Measurements from ENCODE around the gene COQ8A.

COQ8A gene

DNA sequence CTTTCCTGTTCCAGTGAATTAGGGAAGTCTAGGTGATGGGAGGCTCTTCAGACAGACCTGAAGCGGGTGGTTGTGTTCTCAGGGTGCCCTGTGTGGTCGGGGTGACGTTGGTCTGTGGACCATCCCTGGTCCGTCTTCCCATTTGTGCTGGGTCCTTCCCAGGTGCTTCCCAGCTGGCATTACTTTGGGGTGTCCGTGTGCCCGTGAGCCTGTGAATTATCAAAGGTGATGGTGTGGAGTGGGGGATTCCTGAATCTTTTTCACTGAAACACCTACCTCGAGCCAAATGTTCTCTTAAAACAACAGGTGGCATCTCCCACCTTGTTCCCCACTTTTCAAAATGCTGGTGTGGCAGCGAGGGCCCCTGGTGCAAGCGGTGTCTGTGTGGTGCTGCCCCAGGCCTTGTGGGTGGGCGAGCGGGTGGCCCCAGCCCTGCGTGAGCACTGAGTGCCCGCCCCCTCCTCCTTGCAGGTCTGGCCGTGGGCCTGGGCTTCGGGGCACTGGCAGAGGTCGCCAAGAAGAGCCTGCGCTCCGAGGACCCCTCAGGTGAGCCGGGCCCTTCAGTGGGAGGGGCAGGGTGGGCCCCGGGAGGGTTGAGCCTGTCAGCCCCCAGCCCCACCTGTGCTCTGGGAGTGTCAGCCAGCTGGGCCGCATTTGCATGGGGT, 37.0 kb downstream of the COQ8A start:
- H3K4me3 ChIP-seq (ENCODE audit: low read depth, low read length): no peak overlapping the region

DNA sequence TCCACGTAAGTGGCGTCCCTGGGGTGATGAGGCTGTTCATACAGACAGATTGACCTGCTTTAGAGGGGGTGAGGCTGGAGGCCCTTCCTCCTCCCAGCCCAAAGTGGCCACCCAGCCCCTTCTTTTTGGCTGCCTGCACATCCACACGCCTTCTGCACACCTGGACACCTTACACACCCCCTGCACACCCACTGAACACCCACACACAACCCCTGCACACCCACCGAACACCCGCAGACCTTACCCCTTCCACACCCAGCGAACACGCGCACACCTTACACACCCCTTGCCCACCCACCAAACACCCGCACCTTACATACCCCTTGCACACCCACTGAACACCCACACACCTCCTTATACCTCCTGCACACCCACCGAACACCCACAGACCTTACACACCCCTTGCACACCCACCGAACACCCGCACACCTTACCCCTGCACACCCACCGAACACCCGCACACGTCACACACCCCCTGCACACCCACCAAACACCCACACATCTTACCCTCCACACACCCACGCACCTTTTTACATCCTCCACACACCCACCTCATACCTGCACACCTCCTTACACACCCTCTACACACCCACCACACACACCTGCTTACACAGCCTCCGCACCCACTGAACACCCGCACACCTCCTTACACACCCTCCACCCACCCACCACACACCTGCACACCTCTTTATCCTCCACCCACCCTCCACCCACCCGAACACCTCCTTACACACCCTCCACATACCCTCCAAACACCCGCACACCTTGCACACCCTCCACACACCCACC, 37.7 kb downstream of the COQ8A start:
- TF ChIP-seq, protein P1, sequence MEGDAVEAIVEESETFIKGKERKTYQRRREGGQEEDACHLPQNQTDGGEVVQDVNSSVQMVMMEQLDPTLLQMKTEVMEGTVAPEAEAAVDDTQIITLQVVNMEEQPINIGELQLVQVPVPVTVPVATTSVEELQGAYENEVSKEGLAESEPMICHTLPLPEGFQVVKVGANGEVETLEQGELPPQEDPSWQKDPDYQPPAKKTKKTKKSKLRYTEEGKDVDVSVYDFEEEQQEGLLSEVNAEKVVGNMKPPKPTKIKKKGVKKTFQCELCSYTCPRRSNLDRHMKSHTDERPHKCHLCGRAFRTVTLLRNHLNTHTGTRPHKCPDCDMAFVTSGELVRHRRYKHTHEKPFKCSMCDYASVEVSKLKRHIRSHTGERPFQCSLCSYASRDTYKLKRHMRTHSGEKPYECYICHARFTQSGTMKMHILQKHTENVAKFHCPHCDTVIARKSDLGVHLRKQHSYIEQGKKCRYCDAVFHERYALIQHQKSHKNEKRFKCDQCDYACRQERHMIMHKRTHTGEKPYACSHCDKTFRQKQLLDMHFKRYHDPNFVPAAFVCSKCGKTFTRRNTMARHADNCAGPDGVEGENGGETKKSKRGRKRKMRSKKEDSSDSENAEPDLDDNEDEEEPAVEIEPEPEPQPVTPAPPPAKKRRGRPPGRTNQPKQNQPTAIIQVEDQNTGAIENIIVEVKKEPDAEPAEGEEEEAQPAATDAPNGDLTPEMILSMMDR (IDR thresholded peaks at IDR 0.05; ENCODE audit: insufficient read depth, low read depth, low read length, missing control alignments): no peak
- no peak overlapping the region for H3K4me3 ChIP-seq (ENCODE audit: low read depth, low read length)
- no peak for DNase-seq (ENCODE audit: low read depth)

More for the DNA sequence above, 37.0 kb downstream of the COQ8A start:
- TF ChIP-seq, protein P1 (IDR thresholded peaks at IDR 0.05; ENCODE audit: insufficient read depth, low read depth, low read length, missing control alignments): no peak
- DNase-seq (ENCODE audit: low read depth): no peak

DNA sequence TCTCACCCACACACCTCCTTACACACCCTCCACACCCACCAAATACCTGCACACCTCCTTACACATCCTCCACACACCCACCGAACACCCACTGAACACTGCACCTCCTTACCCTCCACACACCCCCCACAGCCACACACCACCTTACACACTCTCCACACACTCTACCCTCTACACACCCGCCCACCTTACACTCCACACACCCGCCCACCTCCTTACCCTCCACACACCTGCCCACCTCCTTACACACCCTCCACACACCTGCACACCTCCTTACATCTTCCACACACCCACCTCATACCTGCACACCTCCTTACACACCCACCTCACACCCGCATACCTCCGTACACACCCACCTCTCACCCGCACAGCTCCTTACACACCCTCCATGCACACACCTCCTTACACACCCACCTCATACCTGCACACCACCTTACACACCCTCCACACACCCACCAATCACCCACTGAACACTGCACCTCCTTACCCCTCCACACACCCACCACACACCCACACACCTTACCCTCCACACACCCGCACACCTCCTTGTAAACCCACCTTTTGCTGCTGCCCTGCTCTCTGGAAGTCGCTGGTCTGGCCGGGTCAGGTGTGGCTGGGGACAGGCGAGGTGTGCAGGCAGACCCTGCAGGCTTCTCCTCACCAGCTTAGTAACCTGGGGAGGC, 38.5 kb downstream of the COQ8A start:
- DNase-seq (ENCODE audit: low read depth): no peak
- TF ChIP-seq, protein P1 (IDR thresholded peaks at IDR 0.05; ENCODE audit: insufficient read depth, low read depth, low read length, missing control alignments): no peak
- H3K4me3 ChIP-seq (ENCODE audit: low read depth, low read length): no peak overlapping the region

DNA sequence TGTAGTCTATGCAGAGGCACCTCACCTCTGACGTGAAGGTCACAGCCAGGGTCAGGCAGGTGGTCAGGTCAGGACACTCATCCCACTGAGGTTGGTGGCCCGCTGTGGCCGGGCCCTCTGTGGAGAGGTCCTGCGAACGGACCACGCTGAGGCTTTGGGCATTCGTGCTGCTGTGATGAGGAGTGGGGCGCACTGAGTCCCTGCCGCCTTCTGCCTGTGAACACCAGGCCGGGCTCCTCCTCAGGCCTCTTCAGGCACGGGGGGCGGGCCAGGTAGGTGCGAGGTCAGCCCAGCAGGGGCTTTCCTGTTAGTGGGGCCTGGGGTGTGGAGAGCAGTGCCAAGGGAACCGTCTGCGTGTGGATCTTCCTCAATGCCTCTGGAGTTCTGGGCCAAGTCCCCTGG, 39.0 kb downstream of the COQ8A start:
- no peak overlapping the region for H3K4me3 ChIP-seq (ENCODE audit: low read depth, low read length)
- DNase-seq (ENCODE audit: low read depth): no peak
- TF ChIP-seq, protein P1 (IDR thresholded peaks at IDR 0.05; ENCODE audit: insufficient read depth, low read depth, low read length, missing control alignments): no peak

DNA sequence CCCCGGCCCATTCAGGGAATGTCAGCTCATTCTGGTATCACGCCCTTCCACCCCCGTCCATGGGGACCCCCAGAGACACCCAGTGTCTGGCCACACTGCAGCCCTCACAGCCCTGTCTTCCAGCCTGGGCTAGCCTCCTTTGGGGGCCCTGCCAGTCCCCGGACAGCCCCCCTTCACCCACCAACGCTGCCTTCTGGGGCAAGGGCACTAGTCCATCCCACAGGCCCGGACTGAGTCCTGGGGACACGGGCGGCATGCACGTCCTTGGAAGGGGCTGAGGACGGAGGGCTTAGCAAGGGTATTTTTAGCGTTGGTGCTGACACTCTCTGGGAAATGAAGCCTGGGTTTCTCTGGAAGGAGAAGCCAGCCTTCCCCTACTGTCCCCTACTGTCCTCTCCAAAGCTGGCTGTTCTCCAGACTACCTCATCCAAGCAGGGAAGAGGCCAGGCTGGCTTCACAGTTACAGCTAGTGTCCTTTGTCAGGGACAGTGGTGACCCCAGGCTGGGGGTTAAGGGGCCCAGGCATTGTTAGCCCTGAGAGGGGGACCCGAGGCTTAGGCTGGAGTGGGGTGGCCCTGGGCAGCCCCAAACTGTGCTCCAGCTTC, 39.5 kb downstream of the COQ8A start:
- TF ChIP-seq, protein P1 (IDR thresholded peaks at IDR 0.05; ENCODE audit: insufficient read depth, low read depth, low read length, missing control alignments): no peak
- H3K4me3 ChIP-seq (ENCODE audit: low read depth, low read length): no peak overlapping the region
- no peak for DNase-seq (ENCODE audit: low read depth)

DNA sequence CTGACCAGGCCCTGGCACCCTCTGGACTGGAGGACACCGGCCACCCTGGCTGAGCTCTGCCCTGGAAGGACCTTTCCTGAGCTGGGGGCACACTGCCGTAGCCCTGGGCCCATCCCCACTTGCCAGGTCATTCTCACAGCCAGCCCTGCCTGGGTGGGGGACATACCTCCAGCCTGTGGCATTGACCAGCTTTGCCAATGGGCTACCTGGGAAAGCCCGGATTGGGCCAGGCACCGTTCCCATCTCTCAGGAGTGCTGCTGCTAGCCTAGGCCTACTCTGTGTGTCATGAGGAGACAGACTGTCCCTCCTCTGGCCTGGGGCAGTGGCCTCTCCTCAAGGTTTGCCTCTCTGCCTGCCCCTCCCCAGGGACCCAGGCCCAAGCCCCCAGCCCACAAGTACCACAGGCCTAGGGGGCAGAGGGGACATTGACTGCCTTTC, 40.0 kb downstream of the COQ8A start:
- TF ChIP-seq, protein P1 (IDR thresholded peaks at IDR 0.05; ENCODE audit: insufficient read depth, low read depth, low read length, missing control alignments): no peak
- DNase-seq (ENCODE audit: low read depth): no peak
- H3K4me3 ChIP-seq (ENCODE audit: low read depth, low read length): no peak overlapping the region

Data from GM12865 (cell line).